HG03280 (cell line): ENCODE results near the gene TBL1XR1.

Experiments
- ATAC-seq: cut with Tn5 transposase; IDR thresholded peaks from one replicate; pipeline ENCODE4 v1.9.1; 2021; ENCODE audit warnings: mild to moderate bottlenecking, moderate library complexity; ENCODE audit not compliant: unreplicated experiment

TBL1XR1 gene

DNA sequence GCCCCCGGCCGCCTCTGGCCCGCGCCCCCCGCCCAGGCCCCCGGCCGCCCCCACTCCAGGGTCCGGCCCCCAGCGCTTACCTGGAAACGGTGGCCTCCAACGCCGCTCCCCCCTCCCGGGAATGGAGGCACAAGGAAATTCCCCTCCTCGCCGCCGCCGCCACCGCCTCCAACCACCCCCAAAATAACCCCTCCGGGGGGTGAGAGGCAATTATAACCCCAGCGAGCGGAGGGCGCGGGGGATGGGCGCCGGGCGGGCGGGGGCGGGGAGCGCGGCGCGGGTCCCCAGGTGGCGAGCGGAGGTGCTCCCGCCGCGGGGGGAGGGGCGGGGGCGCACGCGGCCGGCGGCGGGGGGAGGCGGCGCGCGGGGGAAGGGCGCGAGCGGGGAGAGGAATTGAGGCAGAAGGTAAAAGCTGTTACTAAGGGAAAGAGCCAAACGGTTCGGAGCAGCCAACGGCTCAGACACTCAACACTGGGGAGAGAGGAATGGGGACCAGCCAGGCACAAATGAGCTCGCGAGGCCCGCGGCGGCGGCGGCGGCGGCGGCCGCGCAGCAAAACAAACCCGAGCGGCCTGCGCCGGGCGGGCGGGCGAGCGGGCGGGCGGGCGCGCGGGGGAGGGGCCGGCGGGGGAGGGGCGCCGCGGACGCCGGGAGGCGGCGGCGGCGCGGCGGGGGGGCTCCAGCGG is at the start of gene TBL1XR1:
Gene TBL1XR1 (minus strand): TSS at position 442 of the 686 bp plus-strand sequence. CDS start 132,505 bp downstream, outside the sequence.
- ATAC-seq = peak; percentile 53

DNA sequence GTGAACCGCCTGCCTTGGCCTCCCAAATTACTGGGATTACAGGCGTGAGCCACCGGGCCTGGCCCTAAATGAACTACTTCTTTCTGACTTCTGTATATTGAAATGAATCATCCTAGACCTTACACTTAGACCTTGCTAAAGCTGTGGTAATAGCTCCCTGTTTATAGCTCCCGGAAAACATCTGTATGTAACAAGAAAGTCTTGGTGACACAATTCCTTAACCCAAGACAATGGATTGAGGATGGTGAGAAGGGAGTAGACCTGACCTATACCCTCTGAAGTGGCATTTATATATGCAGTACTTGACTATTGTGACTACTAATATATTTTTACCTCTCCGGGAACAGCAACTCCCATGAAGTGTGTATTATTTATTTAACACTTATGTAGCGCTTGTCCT is 48.0 kb upstream of the TBL1XR1 start:
- ATAC-seq = no peak

- ATAC-seq = no peak
These were observed 47.3 kb upstream of the TBL1XR1 start for GRCh38 chr3:177244606-177245005.

- no peak for ATAC-seq
These were observed 41.5 kb upstream of the TBL1XR1 start for GRCh38 chr3:177238686-177239216.

GRCh38 chr3:177237206-177237605 is 39.9 kb upstream of the TBL1XR1 start:
- no peak for ATAC-seq

DNA sequence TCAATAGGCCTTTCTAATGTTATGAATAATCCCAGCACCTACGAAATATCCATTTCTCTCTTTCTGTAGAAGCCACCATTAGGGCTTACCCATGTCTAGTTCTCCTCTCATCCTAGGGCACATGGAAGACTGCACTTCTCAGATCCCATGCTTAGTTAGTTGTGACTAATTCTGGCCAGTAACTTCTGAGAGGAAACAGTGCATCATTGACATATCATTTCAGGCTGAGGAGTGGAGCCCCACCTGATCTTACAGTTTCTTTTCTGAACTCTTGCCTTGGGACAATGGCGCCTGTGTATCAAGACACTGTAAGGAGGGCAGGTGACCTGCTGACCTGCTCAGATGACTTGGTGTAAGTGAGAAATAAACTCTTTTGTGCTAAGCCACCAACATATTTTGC is 39.4 kb upstream of the TBL1XR1 start:
- no peak for ATAC-seq

GRCh38 chr3:177234121-177234520 is 36.8 kb upstream of the TBL1XR1 start:
- no peak for ATAC-seq

- ATAC-seq = no peak
These were observed 34.0 kb upstream of the TBL1XR1 start for GRCh38 chr3:177231242-177231641.

- no peak for ATAC-seq
These were observed 33.4 kb upstream of the TBL1XR1 start for GRCh38 chr3:177230641-177231040.

DNA sequence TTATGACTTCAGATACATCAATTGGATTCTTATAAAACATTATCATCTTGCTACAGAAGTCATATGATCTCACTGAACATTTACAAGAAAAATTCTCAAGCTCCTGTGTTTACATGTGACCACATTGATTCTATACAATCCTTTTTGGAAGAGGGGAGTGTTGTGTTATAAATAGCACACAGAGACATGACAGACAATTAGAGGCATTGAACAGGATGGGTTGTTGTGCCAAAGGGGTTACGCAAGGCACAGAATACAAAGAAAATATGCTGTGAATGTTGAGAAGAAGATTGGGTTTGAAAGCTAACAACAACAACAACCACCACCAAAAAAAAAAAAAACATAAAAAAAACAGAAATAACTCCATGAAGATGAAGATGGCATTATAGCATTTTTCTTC is 32.5 kb upstream of the TBL1XR1 start:
- ATAC-seq = no peak

- ATAC-seq = no peak
These were observed 31.4 kb upstream of the TBL1XR1 start for GRCh38 chr3:177228601-177229190.

- ATAC-seq = no peak
These were observed 27.1 kb upstream of the TBL1XR1 start for GRCh38 chr3:177224414-177224813.

GRCh38 chr3:177221744-177222143 is 24.5 kb upstream of the TBL1XR1 start:
- ATAC-seq = no peak

- ATAC-seq = no peak
These were observed 23.1 kb upstream of the TBL1XR1 start for GRCh38 chr3:177220136-177220974.

DNA sequence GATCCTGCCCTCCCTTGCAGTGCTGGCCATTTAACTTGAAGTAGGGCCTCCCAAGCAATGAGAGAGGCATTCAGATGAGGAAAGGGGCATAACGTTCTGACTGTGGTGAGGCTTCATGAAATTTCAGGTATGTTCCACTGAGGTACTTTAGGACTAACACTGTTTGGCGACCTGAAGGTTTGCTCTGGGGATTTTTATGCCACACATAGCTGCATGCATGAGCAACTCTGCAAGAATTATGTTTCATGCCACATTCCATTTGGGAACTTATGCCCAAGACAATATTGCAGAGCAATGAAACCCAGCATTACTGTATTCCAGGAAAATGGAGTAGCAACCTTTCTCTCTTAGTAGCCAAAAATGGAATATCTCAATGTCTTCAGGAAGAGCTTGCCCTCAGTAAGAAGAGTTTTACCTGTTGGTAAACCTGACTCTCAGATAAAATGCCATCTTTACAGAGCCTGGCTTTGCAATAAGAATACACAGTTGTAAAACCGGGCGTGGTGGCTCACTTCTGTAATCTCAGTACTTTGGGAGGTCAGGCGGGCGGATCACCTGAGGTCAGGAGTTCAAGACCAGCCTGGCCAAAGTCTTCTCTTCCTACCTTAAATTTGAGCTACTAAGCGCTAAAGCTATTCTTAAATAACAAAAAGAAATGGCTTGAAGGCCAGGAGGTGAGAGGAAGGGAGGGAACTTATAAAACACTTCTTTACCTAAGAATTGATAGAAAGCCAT is 16.7 kb upstream of the TBL1XR1 start:
- no peak for ATAC-seq

DNA sequence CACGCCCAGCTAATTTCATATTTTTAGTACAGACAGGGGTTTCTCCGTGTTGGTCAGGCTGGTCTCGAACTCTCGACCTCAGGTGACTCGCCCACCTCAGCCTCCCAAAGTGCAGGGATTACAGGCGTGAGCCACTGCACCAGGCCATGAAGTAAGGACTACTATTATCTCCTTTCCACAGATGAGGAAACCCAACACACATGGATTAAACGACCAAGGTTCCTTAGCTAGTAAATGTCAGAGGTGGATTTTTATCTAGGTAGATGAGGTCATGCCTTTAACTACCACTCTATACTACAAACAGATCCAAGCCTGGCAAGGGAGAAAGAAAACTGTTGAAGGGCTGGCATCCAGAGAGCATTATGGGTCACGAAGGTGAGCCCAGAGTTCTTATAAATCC is 15.5 kb upstream of the TBL1XR1 start:
- no peak for ATAC-seq

DNA sequence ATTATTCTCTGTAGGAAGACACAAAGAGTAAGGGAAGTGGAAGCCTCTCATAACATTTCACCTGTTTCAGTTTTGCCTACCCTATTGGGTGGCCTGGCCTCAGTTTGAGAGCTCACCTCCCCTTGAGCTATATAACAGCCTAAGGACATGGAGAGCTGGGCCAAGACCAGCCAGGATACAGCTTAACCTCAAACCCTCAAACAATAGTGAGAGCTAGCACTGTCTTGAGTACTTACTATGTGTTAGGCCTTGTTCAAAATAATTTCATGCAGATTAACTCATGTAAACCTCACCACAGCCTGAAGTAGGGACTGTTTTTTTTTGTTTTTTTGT is 15.0 kb upstream of the TBL1XR1 start:
- no peak for ATAC-seq

DNA sequence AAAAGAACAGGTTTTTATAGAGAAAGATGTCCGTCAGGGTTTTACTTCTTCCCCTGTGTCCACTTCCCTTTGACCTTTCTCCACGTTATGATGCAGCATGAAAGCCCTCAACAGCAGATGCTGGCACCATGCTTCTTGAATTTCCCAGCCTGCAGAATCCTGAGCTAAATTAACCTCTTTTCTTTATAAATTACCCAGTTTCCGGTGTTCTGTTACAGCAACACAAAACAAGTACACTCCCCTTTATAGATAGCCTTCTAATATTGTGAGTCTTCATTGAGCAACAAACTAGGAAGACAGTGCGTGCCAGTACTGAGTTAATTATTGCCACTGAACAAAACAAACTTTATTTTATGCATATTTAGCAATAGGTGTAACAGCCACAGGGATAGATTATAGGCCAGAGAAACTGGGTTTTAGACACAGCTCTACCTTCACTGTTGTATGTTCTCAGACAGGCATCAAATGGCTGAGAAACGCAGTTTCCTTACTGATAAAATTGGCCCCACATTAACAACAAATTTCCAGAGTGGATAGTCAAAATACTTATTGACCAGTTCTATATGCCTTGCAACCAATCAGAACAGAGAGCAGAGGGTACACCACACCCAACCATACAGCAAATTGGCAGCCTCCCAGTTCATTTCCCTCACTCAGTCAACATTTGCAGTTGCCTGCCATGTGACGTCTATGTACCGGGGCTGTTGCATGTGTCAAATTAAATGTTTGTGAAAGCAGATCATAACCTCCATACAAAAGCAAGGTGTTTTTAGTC is 14.4 kb upstream of the TBL1XR1 start:
- ATAC-seq = no peak

DNA sequence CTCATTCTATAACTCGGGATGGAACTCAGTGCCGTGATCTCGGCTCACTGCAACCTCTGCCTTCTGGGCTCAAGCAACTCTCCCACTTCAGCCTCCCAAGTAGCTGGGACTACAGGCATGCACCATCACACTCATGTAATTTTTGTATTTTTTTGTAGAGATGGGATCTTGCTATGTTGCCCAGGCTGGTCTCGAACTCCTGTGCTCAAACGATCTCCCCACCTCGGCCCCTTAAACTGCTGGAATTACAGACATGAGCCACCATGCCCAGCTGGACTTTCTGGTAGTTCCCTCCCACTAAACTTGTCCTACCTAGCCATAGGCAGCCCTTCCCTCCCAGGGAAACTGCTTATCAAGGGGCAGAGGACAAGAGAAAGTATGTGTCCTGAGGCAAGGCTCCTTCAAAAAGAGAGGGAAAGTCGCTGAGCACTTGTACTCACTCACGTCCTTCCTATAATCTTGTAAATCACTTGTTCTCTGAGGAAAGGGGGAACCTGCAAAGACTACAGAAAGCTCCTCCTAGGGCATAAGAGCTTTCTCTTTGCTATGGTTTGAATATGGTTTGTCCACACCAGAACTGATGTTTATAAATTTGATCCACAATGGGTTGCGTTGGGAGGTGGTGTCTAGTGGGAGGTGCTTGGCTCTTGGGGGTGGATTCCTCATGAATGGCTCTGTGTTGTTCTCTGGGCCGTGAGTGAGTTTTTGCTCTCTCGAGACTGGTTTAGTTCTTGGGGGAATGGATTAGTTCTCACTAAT is 13.6 kb upstream of the TBL1XR1 start:
- no peak for ATAC-seq

DNA sequence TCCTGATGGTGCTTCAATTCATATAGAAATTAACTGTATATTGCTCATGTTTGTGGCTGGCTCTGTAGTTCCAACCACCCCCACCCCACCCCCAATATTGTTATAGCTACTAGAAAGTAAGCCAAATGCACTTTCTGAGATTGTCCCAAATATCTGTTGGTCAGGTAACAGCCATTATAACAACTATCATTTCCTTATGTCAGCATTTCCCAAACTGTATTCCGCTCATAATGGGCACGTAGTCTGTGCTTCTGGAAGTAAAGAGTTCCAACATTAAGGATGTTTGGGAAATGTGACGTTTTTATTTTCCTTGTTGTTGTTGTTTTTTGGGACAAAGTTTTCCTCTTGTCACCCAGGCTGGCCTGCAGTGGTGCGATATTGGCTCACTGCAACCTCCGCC is 12.2 kb upstream of the TBL1XR1 start:
- ATAC-seq = no peak
